DOHH2 (cell line): ENCODE results near the gene TTC16.
A peak's percentile ranks its signal among the peaks of the same experiment; 100 is the strongest.

Source experiments
- H3F3A ChIP-seq: fragments of 200-600 bp; sonication (generic), shearing (Covaris generic); 2 replicates; pipeline ENCODE4 v1.6.0; 2016; ENCODE audit warnings: antibody characterized with exemption, mild to moderate bottlenecking; ENCODE audit not compliant: control insufficient read depth, insufficient read depth
- H3K27ac ChIP-seq: fragments of 200-600 bp; sonication (generic); 2 replicates; pipeline ENCODE4 v1.5.1; 2014; ENCODE audit warnings: low read depth, mild to moderate bottlenecking, low read length, moderate library complexity
- H3K27me3 ChIP-seq: fragments of 200-600 bp; sonication (generic); 2 replicates; pipeline ENCODE4 v1.6.1; 2014; ENCODE audit warnings: mild to moderate bottlenecking, low read length, mixed read lengths; ENCODE audit not compliant: control insufficient read depth
- H3K36me3 ChIP-seq: fragments of 200-600 bp; sonication (generic); 2 replicates; pipeline ENCODE4 v1.6.1; 2014; ENCODE audit warnings: mild to moderate bottlenecking, low read length, moderate library complexity, mixed read lengths; ENCODE audit not compliant: control insufficient read depth
- H3K4me1 ChIP-seq: fragments of 200-600 bp; sonication (generic); 2 replicates; pipeline ENCODE4 v1.6.1; 2014; ENCODE audit warnings: mild to moderate bottlenecking, low read length, mixed read lengths; ENCODE audit not compliant: control insufficient read depth
- H3K4me2 ChIP-seq: fragments of 200-600 bp; sonication (generic); 2 replicates; pipeline ENCODE4 v1.6.0; 2014; ENCODE audit warnings: mild to moderate bottlenecking, low read length, moderate library complexity
- H3K4me3 ChIP-seq: fragments of 200-600 bp; sonication (generic); 2 replicates; pipeline ENCODE4 v1.5.1; 2014; ENCODE audit warnings: mild to moderate bottlenecking, low read length, mixed read lengths
- H3K79me2 ChIP-seq: fragments of 200-600 bp; sonication (generic); 2 replicates; pipeline ENCODE4 v1.6.1; 2014; ENCODE audit warnings: mild to moderate bottlenecking, low read length, mixed read lengths; ENCODE audit not compliant: control insufficient read depth
- H3K9me2 ChIP-seq: fragments of 200-600 bp; sonication (generic); replicated peaks from 2 replicates; pipeline ENCODE4 v1.6.1; 2014; ENCODE audit warnings: mild to moderate bottlenecking, low read length, mixed read lengths; ENCODE audit not compliant: control insufficient read depth
- H3K9me3 ChIP-seq: fragments of 200-600 bp; sonication (generic); 2 replicates; pipeline ENCODE4 v1.6.1; 2014; ENCODE audit warnings: antibody characterized with exemption, low read length, mixed read lengths; ENCODE audit not compliant: control insufficient read depth, insufficient read depth
- H4K20me1 ChIP-seq: fragments of 200-600 bp; sonication (generic); 2 replicates; pipeline ENCODE4 v1.6.0; 2014; ENCODE audit warnings: low read depth, mild to moderate bottlenecking, antibody characterized with exemption, low read length, moderate library complexity; ENCODE audit not compliant: control insufficient read depth, insufficient read depth
- CTCF ChIP-seq: fragments of 200-600 bp; sonication (generic); IDR thresholded peaks from one replicate; pipeline ENCODE4 v1.5.1; 2014; ENCODE audit warnings: antibody characterized with exemption, mild to moderate bottlenecking, low read depth, low read length; ENCODE audit not compliant: poor library complexity, severe bottlenecking
- EZH2phosphoT487 ChIP-seq: fragments of 200-600 bp; sonication (generic); IDR thresholded peaks from 2 replicates; pipeline ENCODE4 v1.6.1; 2017; ENCODE audit warnings: borderline replicate concordance, mild to moderate bottlenecking, antibody characterized with exemption, low read length, moderate library complexity, mixed read lengths

Gene TTC16

GRCh38 chr9:127769101-127769500 is 53.2 kb downstream of the TTC16 start:
- Histone ChIP-seq H3K9me2 (no peaks in the 10 kb centered on the region), H3K4me3 (no peak overlapping the region), H3K27me3 (no peaks in the 10 kb centered on the region), H4K20me1 (peaks cover 8% of the 10 kb centered on the region; the same call in 1 of the 2 replicates), H3K4me2 (no peak overlapping the region), H3K36me3 (peaks cover 44% of the 10 kb centered on the region), H3K79me2 (peaks cover 12% of the 10 kb centered on the region), H3K9me3 (no peaks in the 10 kb centered on the region), H3K4me1 (peaks cover 39% of the 10 kb centered on the region), H3F3A (peaks cover 5% of the 10 kb centered on the region), H3K27ac (no peak overlapping the region)
- no peak for TF ChIP-seq CTCF
- TF ChIP-seq EZH2phosphoT487 = no peak

DNA sequence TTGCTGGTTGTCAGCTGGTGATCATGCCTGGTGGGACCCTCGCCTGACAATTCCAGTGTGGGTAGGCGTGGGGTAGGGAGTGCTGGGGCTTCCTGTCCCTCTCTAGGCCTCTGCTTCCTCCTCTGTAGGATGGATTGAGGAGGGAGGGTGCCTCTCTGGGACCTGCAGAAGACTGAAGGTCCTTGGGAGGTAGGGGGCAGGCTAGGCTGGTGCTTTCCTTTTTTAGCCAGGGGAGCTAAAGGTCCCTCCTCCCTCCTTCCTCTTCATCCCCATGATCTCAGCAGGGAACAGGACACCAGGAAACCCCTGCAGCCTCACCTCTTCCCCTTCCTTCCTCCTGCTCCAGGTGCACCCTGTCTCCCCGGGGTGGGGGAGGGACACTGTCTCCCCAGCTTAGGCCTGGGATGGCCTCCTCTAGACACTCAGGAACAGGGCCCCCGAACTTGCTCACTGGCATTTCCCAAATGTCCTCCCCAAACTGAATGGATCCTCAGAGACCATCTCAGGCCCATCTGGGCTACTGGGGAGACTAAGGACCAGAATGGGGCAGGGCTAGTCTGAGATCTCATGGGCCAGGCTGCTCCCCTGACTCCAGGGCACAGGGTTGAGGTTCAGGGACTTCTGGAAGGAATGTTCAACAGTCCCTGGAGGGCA is 54.2 kb downstream of the TTC16 start:
- Histone ChIP-seq H3K9me2 (no peaks in the 10 kb centered on the region), H4K20me1 (peaks cover 8% of the 10 kb centered on the region; the same call in 1 of the 2 replicates), H3F3A (peaks cover 5% of the 10 kb centered on the region), H3K36me3 (peaks cover 50% of the 10 kb centered on the region), H3K27me3 (no peaks in the 10 kb centered on the region), H3K4me3 (peak overlapping the region; percentile 75), H3K79me2 (peaks cover 12% of the 10 kb centered on the region), H3K4me2 (peak overlapping the region; percentile 90), H3K27ac (no peak overlapping the region), H3K9me3 (no peaks in the 10 kb centered on the region), H3K4me1 (peaks cover 39% of the 10 kb centered on the region)
- TF ChIP-seq CTCF (peak; percentile 8), EZH2phosphoT487 (no peak)

GRCh38 chr9:127770583-127770904 is 54.7 kb downstream of the TTC16 start:
- Histone ChIP-seq H3K4me3 (peak overlapping the region; percentile 75), H3K27me3 (no peaks in the 10 kb centered on the region), H3K9me2 (no peaks in the 10 kb centered on the region), H3K36me3 (peaks cover 50% of the 10 kb centered on the region), H3K27ac (no peak overlapping the region), H4K20me1 (peaks cover 8% of the 10 kb centered on the region; the same call in 1 of the 2 replicates), H3F3A (peaks cover 5% of the 10 kb centered on the region), H3K9me3 (no peaks in the 10 kb centered on the region), H3K4me1 (peaks cover 39% of the 10 kb centered on the region), H3K4me2 (peak overlapping the region; percentile 90), H3K79me2 (peaks cover 12% of the 10 kb centered on the region)
- TF ChIP-seq CTCF = no peak
- no peak for TF ChIP-seq EZH2phosphoT487
